ENCODE results near the gene PTGER1.
"Not testable (repeated sequence)": the region's sequence is repeated elsewhere in the genome, so short reads cannot be mapped to it uniquely, and the experiment has no call there.

PTGER1 gene

DNA sequence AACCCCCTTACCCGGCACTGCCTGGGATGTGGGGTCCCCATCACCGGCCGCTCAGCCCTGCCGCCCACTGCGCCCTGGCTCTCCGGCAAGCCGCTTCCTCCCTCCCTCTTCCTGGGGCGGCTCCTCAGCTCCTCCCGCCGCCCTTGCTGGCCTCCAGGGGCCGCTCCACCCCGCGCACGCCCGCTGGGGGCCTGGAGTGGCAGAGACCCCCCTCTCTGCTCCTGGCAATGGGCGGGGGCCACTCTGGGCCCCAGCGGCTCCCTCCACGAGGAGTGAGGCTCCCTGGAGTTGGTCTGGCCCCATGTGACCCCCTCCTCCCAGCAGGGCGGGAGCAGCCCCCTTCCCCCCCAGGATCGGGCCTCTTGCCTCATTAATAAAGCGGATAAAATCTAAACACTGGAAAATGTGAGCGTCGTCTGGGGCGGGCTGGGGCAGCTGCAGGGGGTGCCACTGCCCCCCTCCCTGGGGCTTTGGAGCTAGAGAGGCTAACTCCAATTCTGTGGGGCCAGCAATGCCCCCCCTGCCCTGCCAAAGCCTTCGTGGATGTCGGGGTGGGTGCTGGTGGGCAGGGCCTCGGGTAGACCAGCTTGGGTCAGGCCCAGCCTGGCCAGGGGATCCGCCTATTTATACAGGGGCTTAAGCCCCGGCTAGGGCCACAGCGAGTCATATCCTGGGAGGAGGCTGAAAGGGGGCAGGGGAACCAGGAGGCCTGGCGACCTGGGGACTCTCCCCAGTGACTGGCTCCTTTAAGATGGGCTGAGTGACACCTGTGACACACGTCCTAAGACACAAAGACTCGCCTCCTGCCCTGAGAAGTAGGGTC lies at the start of gene PTGER1:
TSS of gene PTGER1 (minus strand) at position 104 of the 823 bp plus-strand sequence. CDS start 1,034 bp downstream, outside the sequence.
- DNase-seq = peak in 1 of 2 experiments; percentile 16

DNA sequence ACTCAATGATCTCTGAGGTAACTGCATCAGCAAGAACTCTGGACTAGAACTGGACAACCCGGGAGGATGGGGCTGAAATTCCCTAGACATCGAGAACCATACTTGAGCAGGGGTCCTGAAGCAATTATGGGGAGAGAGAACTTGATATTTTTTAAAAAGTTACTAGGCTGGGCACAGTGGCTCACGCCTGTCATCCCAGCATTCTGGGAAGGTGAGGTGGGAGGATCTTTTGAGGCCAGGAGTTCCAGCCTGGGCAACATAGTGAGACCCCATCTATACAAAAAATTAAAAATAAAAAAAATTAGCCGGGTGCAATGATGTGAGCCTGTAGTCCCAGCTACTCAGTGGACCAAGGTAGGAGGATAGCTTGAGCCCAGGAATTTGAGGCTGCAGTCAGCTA lies 45.4 kb upstream of the PTGER1 start:
- DNase-seq = no peak

GRCh38 chr19:14519860-14520407 lies 44.8 kb upstream of the PTGER1 start:
- DNase-seq = no peak

GRCh38 chr19:14519245-14519859 lies 44.2 kb upstream of the PTGER1 start:
- no peak for DNase-seq

GRCh38 chr19:14517840-14518505 lies 42.8 kb upstream of the PTGER1 start, which contains the start of gene DNAJB1:
DNAJB1 (minus strand) TSS chr19:14518397; CDS start chr19:14518349, 48 bp downstream.
- DNase-seq = peak; percentile 36 to 57

GRCh38 chr19:14517446-14517839 lies 42.3 kb upstream of the PTGER1 start:
- no peak for DNase-seq

DNA sequence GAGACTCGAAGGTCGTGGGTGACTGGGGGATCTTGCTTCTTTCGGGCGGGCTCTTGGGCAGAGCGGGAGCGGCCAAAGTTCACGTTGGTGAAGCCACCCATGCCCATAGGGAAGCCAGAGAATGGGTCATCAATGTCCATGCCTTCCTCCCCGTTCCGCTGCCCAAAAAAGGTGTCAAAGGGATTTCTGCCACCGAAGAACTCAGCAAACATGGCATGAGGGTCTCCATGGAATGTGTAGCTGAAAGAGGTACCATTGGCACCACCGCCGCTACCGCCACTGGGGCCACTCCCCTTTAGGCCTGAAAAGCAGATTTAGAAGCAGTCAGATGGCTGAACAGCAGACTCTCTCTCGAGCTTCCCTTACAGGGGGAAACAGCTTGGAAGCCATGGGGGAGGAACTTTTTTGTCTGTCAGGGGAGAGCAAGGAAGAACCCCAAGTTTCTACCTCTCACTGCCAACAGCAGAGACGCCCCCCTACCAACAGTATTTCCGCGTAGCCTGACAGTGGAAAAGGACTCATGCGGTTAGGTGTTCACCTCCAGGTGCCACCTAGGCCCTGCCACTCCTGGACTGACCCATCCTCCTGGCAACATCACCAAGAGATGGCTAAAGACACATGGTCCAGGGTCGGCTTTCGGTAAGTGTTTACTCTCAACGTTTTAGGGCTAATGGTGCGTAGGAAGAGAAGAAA lies 41.7 kb upstream of the PTGER1 start:
- DNase-seq = no peak

DNA sequence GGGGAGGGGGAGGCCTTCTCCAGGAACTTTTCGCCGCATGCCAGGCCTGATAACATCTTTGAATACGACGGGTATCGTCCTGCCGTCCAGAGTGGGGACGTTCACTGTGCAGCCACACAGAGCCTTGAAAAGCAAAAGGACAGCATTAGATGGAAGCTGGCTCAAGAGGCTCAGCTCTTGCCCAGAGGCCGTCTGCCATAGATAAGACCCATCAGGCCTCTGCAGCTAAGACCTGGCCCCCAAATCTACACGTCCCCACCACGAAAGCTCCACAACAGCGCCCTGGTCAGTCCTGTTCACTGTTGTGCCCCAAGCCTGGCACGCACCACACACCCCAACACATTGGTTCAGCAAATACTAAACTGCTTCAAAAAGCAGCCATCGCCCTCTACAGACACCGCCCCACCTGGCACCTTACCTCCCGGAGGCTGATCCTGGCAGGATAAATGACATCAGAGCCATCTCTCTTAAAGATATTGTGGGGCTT lies 40.9 kb upstream of the PTGER1 start:
- DNase-seq = no peak

- DNase-seq = no peak
Measured at GRCh38 chr19:14515501-14516047, 40.4 kb upstream of the PTGER1 start.

DNA sequence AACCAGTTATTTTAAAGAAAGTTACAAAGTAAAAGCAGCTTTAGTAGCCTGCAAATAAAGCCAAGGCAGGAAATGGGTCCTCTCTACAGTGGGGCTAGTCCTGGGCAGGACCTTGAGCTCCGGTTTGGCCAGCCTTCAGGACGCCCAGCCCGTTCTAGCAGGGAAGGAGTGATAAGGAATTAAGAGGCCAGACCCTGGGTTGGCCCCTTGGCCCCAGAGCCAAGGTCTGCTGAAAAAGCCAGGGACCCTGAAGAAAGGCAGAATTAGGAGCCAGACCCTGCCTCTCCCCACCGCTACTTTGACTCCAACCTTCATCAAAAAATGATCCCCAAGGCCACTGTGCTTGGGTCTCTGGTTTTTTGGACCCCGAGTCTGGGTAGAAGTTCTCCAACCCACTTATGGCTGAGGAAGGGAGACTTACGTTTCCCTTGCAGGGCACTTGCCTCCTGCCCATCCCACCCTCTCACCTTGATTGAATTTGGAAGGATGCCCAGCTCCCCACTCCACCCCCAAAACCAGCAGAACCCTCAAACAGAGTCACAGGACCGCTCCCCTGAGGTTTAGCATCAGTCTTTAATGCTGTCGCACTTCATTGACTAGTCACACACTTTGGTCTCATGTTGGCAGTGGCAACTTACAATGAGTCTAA lies 39.2 kb upstream of the PTGER1 start:
- DNase-seq = no peak

DNA sequence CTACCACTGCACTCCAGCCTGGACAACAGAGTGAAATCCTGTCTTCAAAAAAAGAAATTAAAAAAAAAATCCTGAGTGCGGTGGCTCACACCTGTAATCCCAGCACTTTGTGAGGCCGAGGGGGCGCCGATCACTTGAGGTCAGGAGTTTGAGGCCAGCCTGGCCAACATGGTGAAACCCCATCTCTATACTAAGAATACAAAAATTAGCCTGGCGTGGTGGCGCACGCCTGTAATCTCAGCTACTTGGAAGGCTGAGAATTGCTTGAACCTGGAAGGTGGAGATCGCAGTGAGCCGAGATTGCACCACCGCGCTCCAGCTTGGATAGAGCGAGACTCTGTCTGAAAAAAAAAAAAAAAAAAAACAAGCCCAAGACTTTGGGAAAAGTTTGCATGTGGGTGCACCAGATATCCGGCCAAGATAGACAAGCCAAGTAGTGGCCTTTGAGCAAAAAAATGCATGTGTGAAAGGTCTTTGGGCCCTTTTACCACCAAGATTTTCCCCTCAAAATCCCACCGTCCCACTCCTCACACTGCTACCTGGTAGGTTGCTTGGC lies 37.3 kb upstream of the PTGER1 start:
- DNase-seq = no peak

- no peak for DNase-seq
Measured at GRCh38 chr19:14511229-14511593, 36.1 kb upstream of the PTGER1 start.

GRCh38 chr19:14510311-14511228 lies 35.4 kb upstream of the PTGER1 start:
- no peak for DNase-seq

DNA sequence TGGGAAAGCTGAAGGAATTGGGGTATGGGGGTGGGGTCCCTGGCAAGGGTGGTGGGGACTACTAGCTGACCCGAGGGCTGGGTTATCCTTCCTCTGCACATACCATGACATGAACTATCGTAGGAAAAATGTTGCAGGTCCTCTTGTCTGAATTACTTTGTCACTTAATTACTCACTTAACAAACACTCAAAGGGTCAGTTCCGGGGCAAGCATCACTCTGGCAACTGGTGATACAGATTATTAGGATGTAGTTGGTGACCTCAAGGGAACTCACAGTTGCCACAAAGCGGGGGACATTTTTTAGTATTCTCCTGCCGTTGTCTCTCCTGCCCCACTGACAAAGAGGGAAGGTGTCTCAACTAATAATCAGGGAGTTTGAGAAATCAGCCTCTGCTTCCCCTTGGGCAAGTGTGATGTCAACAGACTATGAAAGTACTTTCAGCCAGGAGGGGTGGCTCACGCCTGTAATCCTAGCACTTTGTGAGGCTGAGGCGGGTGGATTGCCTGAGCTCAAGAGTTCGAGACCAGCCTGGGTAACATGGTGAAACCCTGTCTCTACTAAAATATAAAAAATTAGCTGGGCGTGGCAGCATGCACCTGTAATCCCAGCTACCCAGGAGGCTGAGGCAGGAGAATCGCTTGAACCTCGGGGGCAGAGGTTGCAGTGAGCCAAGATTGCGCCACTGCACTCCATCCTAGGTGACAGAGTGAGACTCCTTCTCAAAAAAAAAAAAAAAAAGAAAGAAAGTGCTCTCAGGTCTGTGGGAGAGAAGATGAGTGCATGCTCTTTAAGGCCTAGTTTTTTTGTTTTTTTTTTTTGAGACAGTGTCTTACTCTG lies 32.8 kb upstream of the PTGER1 start:
- DNase-seq = no peak

- DNase-seq = peak; percentile 15 to 30
Measured at GRCh38 chr19:14505488-14506239, 30.5 kb upstream of the PTGER1 start.

DNA sequence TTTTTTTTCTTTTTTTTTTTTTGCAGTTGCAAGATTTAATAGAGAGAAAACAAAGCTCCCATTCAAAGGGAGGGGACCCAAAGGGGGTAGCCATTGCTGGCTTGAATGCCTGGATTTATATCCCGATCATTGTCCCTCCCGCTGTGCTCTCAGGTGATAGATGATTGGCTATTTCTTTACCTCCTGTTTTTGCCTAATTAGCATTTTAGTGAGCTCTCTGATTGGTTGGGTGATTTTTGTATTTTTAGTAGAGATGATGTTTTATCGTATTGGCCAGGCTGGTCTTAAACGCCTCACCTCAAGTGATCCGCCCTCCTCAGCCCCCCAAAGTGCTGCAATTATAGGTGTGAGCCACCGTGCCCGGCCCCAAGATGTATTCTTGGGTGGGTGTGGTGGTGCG lies 29.4 kb upstream of the PTGER1 start:
- not testable (repeated sequence) for DNase-seq

DNA sequence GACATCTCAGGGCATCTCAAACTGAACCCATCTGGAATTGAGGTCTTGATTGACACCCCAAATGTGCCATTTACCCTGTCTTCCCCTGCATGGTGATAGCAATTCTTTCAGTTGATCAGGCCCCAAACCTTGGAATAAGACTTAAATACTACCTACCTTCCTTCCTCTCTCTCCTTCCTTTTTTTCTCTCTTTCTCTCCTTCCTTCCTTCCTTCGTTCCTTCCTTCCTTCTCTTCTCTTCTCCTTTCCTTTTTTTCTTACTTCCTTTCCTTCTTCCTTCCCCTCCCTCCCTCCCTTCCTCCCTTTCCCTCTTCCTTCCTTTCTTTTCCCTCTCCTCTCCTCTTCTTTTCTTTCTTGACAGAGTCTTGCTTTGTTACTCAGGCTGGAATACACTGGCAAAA lies 28.1 kb upstream of the PTGER1 start:
- no peak for DNase-seq

- no peak for DNase-seq
Measured at GRCh38 chr19:14502334-14503092, 27.4 kb upstream of the PTGER1 start.

Data from NCI-H526 (cell line).